DOHH2 (cell line): ENCODE measurements around the gene MBD6.

Source experiments
- EZH2phosphoT487 ChIP-seq: fragments of 200-600 bp; sonication (generic); IDR thresholded peaks from 2 replicates; pipeline ENCODE4 v1.6.1; 2017; ENCODE audit warnings: borderline replicate concordance, mild to moderate bottlenecking, antibody characterized with exemption, low read length, moderate library complexity, mixed read lengths
- TF ChIP-seq, protein P1 (sequence below): fragments of 200-600 bp; sonication (generic); IDR thresholded peaks from one replicate; pipeline ENCODE4 v1.5.1; 2014; ENCODE audit warnings: antibody characterized with exemption, mild to moderate bottlenecking, low read depth, low read length; ENCODE audit not compliant: poor library complexity, severe bottlenecking

DNA sequence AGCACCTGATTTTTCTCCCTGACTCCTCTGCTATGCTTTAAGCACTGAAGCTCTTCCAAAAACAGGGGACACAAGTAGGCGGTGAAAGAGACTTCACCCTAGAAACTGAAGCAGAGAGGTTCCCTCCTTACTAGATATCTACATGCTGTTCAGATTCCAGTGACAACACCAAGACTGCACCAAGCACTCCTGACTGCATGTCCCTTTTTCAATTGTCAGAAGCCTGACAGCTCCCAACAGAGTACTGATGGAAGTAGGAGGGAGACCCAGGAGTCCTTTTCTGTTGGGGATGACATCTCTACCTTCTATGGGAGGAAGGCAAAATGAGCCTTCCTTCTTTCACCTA, 13.9 kb downstream of the MBD6 start:
- TF ChIP-seq, protein P1, sequence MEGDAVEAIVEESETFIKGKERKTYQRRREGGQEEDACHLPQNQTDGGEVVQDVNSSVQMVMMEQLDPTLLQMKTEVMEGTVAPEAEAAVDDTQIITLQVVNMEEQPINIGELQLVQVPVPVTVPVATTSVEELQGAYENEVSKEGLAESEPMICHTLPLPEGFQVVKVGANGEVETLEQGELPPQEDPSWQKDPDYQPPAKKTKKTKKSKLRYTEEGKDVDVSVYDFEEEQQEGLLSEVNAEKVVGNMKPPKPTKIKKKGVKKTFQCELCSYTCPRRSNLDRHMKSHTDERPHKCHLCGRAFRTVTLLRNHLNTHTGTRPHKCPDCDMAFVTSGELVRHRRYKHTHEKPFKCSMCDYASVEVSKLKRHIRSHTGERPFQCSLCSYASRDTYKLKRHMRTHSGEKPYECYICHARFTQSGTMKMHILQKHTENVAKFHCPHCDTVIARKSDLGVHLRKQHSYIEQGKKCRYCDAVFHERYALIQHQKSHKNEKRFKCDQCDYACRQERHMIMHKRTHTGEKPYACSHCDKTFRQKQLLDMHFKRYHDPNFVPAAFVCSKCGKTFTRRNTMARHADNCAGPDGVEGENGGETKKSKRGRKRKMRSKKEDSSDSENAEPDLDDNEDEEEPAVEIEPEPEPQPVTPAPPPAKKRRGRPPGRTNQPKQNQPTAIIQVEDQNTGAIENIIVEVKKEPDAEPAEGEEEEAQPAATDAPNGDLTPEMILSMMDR = no peak
- no peak for TF ChIP-seq EZH2phosphoT487
